Central memory CD4-positive, alpha-beta T cell (primary cell): Measurements from ENCODE around the gene ARHGEF4.

ENCODE experiments used
- DNase-seq: peaks from one replicate; pipeline ENCODE4 v3.0.0; 2022
- total RNA-seq, 3 experiments: gene quantifications; one replicate each; lab custom pipeline; 2026; lab: John Stamatoyannopoulos, UW

ARHGEF4 gene, protein sequence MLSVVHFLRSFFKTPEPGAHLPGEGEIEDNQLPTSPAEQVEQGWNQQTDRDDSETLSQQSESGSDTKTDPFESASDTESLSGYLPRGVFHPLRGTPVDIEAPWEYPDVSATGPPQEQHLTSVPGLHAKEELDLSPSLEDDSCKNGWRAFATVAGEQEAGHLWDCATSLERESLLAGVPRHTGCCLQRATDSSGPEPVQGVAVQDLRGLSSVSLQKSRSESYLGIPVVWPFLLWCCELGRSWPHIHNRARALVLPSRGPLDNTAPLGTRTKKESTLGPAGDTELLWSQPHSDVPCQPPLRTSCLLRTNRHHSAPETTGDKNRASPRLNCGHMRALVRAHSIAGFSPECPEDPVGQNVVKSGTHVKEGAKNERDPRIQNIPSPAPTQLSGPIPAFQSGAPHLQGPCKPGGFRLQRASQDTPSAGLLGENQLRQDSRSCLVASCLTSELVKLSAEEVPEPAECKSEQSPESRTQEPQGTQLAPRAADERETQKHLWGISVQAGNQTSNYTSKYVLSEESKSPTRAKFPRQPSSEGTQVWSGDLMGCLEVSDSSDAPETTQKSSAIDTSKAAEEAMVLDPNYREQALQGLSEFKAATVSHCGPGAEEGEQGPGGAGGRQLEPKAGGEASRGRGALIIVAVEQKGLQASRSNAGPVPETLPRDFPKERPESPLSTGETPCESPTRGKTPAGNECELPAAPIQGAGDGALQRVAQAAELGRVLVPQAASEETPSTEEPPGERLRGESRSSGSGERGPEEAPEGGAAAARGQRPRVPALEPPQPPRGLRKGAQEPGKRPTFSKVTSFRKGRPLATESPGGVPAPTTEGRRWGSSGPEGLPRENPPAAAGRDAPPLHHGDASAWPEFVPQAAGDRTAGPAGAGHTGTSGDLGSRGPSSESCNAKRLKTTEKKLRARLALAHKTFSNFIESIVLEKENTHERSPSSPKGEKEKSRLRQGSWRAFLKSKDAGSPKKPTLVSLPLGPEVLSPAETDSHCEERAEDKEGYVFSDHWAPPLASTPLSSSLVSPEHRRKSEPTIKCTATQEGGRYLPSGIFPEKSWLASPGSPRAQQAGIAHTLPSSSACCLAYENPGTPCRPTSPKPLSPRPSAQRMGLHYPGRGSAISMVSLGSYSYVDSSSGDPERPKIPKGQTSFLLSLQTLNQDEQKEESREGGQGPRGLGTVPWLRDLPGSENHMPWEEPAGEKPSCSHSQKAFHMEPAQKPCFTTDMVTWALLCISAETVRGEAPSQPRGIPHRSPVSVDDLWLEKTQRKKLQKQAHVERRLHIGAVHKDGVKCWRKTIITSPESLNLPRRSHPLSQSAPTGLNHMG (N-terminal part only)
- 0.60 to 2.9 (median 1.4) reads per million in 3 experiments for total RNA-seq

DNA sequence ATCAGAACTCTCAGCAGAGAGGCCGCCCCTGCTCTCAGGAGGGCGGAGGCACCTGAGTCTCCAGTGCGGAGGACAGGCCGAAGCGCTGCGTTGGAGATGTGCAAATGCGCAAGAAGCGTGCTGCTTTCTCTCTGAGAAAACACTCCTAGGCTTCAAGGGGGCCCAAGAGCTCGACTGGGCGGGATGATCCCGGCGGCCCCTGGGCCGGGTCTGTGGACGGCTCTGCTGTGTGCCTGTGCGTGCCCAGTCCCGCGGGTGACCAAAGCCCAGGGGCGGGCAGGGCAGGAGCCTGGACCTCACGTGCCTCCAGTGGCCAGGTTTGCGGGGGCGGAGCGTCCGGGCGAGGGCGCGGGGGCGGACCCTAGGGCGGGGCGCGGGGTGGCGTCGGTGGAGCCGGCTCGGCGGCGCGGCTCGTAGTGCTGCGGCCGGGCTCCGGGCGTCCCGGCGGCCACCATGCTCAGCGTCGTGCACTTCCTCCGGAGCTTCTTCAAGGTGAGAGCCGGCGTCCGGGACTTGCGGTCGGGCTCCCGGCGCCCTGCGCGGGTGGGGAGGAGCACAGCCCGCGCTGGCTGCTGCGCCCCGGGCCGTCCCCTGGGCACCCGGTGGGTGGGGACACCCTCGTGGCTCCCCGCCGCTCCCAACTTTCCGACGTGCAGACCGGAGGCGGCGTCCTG is at the start of gene ARHGEF4:
Gene ARHGEF4, plus strand, starts transcription at position 414 of the 674 bp plus-strand sequence. Its CDS starts 40 bp downstream, at position 454.
- peak; percentile 5 for DNase-seq

DNA sequence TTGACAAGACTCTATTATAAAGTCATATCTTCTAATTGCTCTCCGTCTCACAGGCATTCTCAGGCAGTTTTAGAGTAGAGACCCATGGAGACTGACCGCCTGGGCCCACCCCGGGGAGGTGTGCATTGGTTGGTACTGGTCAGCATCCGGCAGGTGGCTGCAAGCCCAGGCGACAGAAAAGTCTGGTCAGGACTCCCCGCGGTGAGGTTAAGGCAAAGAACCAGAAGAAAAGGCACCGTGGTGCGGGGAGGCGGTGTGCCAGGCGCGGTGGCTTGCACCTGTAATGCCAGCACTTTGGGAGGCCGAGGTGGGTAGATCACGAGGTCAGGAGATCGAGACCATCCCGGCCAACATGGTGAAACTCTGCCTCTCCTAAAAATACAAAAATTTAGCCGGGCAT is 48.9 kb upstream of the ARHGEF4 start:
- no peak for DNase-seq

GRCh38 chr2:130790312-130790711 is 46.4 kb upstream of the ARHGEF4 start:
- DNase-seq, result no peak

DNA sequence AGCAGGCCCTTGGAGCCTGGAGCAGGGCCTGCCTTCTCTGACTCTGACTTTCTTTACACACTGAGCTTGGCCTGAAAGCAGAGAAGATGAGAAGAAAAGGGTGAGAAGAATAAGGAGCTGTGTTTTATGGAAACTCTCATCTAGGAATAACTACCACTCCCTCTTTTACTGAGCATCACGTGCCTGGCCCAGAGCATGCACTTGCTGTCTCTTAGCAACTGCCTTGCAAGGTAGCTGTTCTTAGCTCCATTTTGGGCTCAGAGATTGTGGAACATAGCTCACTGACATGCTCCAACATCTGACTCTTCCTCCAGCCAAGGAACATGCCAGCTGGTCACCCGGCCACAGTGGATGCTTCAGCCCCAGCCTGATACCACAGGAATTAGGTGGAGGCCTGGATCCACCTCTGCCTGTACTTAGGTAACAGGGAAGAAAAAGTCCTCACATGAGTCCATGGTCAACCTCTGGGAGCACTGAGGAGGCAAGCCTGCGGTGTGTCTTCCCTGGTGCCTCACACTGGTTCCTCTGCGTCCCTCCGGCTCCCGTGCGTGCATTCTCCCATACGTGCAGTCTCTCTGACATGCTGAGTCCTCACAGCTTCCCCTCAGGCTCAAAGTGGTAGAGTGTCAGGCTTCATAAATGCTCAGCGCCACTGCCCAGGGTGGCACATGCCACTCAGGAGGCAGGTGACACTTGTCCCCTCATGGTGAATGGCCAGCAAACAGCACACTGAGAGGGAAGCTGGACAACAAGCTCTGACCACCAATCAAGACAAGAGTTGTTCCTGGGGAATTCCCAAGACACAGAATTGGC is 45.7 kb upstream of the ARHGEF4 start:
- DNase-seq, result no peak

- DNase-seq, result no peak
Observed at GRCh38 chr2:130791617-130791939, 45.1 kb upstream of the ARHGEF4 start.

DNA sequence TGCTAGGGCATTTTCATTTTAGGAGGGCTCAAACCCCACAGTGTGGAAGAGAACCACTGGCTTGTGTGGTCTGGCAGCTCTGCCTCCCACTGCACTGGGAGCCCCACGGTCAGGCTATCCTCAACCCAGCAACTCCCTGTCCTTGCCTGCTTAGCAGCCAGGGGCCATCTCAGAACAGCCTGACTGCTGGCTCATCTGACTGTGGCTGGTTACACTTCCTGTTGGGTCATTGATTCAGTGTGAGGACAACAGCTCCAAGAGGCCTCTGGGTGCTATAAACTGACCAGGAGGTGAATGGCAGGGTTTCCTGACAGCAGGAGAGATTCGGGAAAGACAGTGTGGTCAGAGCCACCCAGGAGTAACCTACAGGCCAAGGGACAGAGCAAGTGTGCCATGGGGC is 41.3 kb upstream of the ARHGEF4 start:
- no peak for DNase-seq

GRCh38 chr2:130796290-130796689 is 40.4 kb upstream of the ARHGEF4 start:
- DNase-seq, result no peak

DNA sequence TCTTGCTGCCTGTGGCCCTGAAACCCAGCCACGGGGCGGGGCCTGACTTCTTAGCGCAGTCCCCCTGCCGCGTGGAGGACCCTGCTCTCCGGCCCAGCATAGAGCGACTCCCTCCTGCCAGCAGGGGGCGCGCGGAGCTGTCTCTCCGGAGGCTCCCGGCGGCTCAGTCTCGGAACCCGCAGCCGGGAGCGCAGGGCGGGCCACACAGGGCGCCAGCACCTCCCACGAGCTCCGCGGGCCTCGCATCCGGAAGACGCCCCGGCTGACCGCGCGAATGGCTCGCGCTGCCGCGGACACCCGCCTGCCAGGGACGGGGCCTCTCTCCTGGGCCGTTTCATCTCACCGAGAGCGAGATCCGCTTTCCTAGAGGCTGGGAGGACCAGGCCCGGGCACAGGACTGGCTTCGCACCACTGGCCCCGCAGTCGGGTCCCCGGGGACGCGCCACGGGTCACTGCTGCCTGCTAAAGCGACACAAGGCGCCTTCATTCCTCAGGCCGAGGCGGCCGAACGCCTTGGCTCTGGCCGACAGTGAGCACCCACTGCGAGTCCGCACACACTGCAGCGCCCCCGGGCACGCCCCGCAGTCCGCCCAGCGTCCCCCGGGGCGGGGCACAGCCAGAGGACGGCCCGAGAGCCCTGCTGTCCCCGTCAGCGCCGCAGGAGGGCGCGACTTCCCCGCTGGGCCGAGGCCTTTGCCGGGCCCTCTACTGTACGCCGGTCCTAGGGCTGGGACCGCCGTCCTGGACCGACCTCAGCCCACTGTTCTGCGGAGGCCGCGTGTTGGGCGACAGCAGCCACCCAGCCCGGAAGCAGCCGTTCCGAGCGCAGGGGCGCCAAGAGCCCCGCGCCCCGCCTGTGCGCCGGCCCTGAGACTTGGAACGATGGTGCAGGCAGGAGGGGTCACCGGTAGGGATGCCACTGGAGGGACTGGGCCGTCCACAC is 39.0 kb upstream of the ARHGEF4 start:
- DNase-seq, result peak; percentile 87

DNA sequence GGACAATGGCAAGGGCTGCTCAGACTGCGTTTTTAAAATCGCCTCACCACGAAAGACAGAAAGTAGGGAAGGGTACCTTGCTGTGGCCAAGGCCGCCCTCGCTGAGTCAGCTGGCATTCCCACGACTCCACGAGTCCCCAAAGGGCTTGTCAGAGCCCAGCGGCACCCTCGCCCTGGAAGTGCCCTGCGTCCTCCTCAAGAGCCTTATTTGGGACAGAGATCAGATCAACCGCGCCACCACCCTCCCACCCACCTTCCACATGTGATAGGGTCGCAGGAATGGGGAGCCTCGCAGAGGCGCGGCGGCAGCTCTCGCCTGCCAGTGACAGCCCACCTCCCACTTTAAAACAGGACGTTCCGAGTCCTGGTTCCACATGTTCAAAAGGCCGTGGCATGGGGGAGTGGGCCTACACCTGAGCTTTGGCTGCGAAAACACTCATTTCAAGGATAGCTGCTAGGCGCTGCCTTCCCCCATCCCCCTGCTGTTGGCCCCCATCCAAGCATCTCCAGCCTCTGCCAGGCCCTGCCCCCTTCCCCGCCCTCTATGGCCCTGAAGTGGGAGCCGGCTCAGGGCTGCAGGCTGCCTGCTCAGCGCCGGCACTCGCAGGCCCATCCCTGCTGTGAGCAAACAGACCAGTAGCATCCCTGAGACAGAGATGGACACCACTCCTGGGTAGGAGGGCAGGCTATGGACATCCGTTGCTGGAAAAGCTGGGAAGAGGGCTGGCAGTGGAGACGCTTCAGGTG is 38.1 kb upstream of the ARHGEF4 start:
- DNase-seq, result no peak

- DNase-seq, result no peak
Observed at GRCh38 chr2:130799295-130799694, 37.4 kb upstream of the ARHGEF4 start.

- no peak for DNase-seq
Observed at GRCh38 chr2:130805613-130806012, 31.1 kb upstream of the ARHGEF4 start.

GRCh38 chr2:130806370-130806769 is 30.3 kb upstream of the ARHGEF4 start:
- DNase-seq, result no peak

GRCh38 chr2:130807659-130808385 is 28.9 kb upstream of the ARHGEF4 start:
- DNase-seq, result no peak

DNA sequence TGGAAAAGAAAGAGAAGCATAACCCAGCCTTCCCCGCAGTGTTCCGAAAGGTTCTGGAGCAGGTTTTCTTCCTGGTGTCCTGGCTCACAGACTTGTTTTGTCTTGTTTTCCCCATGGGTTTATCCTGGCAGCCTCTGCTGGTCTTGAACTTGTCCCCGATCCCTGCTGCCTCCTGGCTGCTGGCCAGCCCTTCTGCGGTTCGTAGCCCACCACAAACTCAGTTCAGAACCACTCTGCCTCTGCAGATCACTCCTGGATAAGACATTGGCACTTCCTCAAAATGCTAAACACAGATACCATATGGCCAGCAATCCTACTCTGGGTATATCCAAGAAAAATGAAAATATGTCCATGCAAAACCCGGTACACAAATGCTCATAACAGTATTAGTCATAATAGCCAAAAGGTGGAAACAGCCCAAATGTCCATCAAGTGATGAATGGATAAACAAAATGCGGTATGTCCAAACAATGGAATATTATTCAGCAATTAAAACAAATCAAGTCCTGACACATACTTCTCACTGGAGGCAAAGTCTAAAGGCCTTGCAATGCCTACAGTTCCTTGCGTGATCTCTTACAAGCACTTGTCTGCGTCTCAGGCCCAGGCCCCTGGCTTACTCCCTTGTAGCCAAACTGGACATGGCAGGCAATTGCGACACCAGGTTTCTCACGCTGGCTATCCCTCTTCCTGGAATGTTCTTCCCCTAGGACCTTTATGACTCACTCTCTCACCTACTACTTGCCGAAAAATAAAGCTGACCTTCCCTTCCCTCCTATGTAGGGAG is 28.0 kb upstream of the ARHGEF4 start:
- DNase-seq, result no peak

GRCh38 chr2:130810490-130810889 is 26.2 kb upstream of the ARHGEF4 start:
- DNase-seq, result no peak

DNA sequence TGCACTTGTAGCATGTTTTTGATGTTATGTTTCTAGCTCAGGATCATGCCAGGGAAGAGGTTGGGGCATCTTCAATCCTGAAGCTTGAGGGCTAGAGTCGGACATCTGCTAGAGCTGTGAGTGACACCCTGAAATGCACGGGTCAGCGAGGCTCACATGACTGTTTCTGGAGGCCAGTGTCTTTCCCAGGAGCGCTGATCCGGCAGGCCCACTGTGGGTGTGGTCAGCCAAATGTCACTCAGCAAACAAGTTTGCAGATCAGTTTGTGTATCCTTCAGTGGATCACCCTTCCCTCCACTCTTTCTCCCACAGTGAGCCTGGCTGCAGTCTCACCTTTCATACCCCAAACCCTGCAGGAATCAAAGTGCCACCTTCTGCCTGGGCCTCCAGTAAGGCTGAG is 23.0 kb upstream of the ARHGEF4 start:
- DNase-seq, result no peak

GRCh38 chr2:130814931-130815680 is 21.6 kb upstream of the ARHGEF4 start:
- no peak for DNase-seq
